Peyer's patch (tissue), 4 donors: ENCODE data around the gene CHST15. TPM values are rescaled to one million over a fixed set of nuclear protein-coding genes. Genes with fewer than 3 reads are reported as not detected.

Source experiments
- DNase-seq, 3 donors: peaks; one replicate each; pipeline ENCODE4 v3.0.0-alpha.2; 2017 to 2019
- H3K27ac ChIP-seq, 4 donors: fragments of 200-600 bp; sonication (generic); one replicate each; pipeline ENCODE4 v1.5.1; 2016 to 2019
- H3K27me3 ChIP-seq, 2 donors: fragments of 200-600 bp; sonication (generic); one replicate each; pipeline ENCODE4 v1.5.1; 2019
- H3K36me3 ChIP-seq, 3 donors: fragments of 200-600 bp; sonication (generic); one replicate each; pipeline ENCODE4 v1.5.1; 2016 to 2019
- H3K4me1 ChIP-seq, 4 donors: fragments of 200-600 bp; sonication (generic); one replicate each; pipeline ENCODE4 v1.5.1; 2016 to 2019
- H3K4me3 ChIP-seq, 4 donors: fragments of 200-600 bp; sonication (generic); 1 replicate in 3 of 4; 2 replicates in 1 of 4; pipeline ENCODE4 v1.5.1; 2016 to 2019; ENCODE audit warnings: mild to moderate bottlenecking in 1 of 4
- H3K9me3 ChIP-seq, 4 donors: fragments of 200-600 bp; sonication (generic); one replicate each; pipeline ENCODE4 v1.5.1; 2016 to 2019; ENCODE audit warnings: mild to moderate bottlenecking in 1 of 4
- POLR2A ChIP-seq, 2 donors: fragments of 450-650 bp; IDR thresholded peaks; one replicate each; pipeline ENCODE4 v1.5.1; 2017; ENCODE audit warnings: antibody characterized with exemption in 2 of 2, mild to moderate bottlenecking in 2 of 2, moderate library complexity in 2 of 2
- total RNA-seq, 4 donors: library from RNA; depleted of rRNA; stranded (reverse); fragments of >200 nt; gene quantifications; one replicate each; pipeline ENCODE4 v1.1.0, GENCODE V29; 2016
- TF ChIP-seq, protein P1 (sequence below), 6 experiments: fragments of 450-650 bp in 4 of 6; fragments of 200-600 bp in 2 of 6; sonication (generic) in 1 of 6; IDR thresholded peaks; one replicate each; pipeline ENCODE4 v1.5.1; 2017 to 2019; ENCODE audit warnings: antibody characterized with exemption in 6 of 6, mild to moderate bottlenecking in 3 of 6, moderate library complexity in 1 of 6

CHST15 gene
- total RNA-seq, 4 donors from 2014 or later, result 3.9 to 55.3 (median 10.9) TPM

DNA sequence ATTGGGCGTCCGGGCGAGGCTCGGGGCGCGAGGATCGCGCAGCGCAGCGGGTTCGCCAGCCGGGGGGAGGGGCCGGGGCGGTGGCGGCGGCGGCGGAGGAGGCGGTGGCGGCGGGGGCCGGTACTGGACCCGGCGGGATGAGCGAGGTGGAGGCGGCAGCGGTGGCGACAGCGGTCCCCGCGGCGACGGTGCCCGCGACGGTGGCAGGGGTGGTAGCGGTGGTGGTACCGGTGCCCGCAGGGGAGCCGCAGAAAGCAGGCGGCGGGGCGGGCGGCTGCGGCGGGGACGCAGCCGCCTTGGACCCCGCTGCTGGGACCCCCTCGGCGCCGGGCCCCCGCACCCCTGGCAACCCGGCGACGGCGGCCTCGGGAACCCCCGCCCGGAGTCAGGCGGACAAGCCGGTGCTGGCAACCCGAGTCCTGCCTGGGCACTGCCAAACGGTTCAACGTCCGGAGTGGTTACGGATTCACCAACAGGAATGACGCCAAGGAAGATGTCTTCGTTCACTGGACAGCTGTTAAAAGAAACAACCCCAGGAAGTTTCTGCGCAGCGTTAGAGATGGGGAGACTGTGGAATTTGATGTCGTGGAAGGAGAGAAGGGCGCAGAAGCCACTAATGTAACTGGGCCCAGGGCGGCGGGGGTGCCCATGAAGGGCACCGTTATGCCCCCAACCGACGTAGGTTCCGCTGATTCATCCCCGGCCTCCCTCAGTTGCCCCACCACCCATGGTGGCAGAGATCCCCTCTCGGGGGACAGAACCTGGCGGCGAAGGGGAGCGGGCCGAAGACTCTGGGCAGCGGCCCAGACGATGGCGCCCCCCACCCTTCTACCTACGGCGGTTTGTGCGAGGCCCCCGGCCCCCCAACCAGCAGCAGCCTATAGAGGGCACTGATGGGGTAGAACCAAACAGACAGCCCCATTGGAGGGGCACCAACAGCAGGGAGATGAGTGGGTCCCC is 101.5 kb downstream of the CHST15 start:
- TF ChIP-seq, protein P1, sequence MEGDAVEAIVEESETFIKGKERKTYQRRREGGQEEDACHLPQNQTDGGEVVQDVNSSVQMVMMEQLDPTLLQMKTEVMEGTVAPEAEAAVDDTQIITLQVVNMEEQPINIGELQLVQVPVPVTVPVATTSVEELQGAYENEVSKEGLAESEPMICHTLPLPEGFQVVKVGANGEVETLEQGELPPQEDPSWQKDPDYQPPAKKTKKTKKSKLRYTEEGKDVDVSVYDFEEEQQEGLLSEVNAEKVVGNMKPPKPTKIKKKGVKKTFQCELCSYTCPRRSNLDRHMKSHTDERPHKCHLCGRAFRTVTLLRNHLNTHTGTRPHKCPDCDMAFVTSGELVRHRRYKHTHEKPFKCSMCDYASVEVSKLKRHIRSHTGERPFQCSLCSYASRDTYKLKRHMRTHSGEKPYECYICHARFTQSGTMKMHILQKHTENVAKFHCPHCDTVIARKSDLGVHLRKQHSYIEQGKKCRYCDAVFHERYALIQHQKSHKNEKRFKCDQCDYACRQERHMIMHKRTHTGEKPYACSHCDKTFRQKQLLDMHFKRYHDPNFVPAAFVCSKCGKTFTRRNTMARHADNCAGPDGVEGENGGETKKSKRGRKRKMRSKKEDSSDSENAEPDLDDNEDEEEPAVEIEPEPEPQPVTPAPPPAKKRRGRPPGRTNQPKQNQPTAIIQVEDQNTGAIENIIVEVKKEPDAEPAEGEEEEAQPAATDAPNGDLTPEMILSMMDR (IDR thresholded peaks at IDR 0.05), result no peak
- no peak for TF ChIP-seq POLR2A (IDR thresholded peaks at IDR 0.05)
- Histone ChIP-seq H3K36me3 (no peaks in the 10 kb centered on the region), H3K27me3 (peaks cover 0 to 15% of the 10 kb centered on the region in 2 donors), H3K27ac (no peak overlapping the region), H3K4me1 (peaks cover 0 to 25% (median 9%) of the 10 kb centered on the region in 4 donors), H3K4me3 (peak overlapping the region in 2 of 4 donors; percentile 6 to 33), H3K9me3 (no peaks in the 10 kb centered on the region)
- peak in 2 of 3 donors; percentile 13 to 41 for DNase-seq

DNA sequence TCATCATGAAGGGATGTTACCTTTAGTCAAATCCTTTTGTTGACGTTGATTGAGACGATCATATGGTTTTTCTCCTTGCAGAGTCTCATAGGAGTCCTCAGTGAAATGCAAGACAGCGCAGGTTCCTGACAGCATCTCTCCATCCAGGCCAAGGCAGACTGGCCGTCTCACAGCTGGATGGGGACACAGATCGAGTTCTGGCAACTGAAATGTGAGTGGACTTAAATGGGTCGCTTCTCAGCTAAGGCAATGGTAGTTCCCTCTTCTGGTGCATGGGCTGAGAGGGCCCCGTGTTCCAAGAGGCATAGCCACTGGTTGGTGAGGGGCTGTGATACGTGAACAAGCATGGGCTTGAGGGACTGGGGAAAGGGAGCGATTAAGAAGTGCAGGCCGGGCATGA is 102.5 kb downstream of the CHST15 start:
- peaks cover 0 to 25% (median 9%) of the 10 kb centered on the region in 4 donors for H3K4me1 ChIP-seq
- TF ChIP-seq, protein P1 (IDR thresholded peaks at IDR 0.05), result no peak
- no peak for TF ChIP-seq POLR2A (IDR thresholded peaks at IDR 0.05)

DNA sequence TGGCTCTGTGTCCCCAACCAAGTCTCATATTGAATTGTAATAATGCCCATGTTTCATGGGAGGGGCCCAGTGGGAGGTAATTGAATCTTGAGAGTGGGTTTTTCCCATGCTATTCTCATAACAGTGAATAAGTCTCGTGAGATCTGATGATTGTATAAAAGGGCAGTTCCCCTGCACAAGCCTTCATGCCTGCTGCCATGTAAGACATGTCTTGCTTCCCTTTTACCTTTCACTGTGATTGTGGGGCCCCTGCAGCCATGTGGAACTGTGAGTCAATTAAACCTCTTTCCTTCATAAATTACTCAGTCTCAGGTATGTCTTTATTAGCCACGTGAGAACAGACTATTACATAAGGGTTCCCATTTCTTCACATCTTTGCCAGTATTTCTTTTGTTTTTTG is 104.7 kb downstream of the CHST15 start:
- TF ChIP-seq, protein P1 (IDR thresholded peaks at IDR 0.05), result no peak
- H3K4me1 ChIP-seq, result peaks cover 0 to 6% (median 0%) of the 10 kb centered on the region in 4 donors
- no peak overlapping the region for H3K27ac ChIP-seq
- peaks cover 0 to 13% of the 10 kb centered on the region in 2 donors for H3K27me3 ChIP-seq
- no peaks in the 10 kb centered on the region for H3K36me3 ChIP-seq
- no peaks in the 10 kb centered on the region for H3K9me3 ChIP-seq
- DNase-seq, result no peak
- H3K4me3 ChIP-seq, result no peak overlapping the region

More for the DNA sequence above, 102.5 kb downstream of the CHST15 start:
- Histone ChIP-seq H3K9me3 (no peaks in the 10 kb centered on the region), H3K36me3 (no peaks in the 10 kb centered on the region), H3K4me3 (no peak overlapping the region), H3K27ac (no peak overlapping the region), H3K27me3 (peaks cover 0 to 15% of the 10 kb centered on the region in 2 donors)
- DNase-seq, result peak in 1 of 3 donors; percentile 34

DNA sequence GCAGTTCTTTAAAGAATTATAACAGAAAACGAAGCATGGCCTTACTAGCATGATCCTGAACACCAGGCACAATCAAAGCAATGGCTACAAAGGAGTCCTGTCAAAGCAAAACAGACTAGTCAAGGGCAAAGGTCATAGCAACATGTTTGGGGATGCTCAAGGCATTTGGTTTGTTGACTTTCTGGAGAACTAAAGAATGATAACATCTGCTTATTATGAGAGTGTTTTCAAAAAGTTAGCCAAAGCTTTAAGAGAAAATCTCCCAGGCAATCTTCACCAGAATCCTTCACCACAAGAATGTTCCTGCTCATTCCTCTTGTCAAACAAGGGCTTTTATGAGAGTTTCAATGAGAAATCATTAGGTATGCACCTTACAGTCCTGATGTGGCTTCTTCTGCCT is 106.7 kb downstream of the CHST15 start:
- H3K4me3 ChIP-seq, result no peak overlapping the region
- H3K36me3 ChIP-seq, result no peaks in the 10 kb centered on the region
- TF ChIP-seq, protein P1 (IDR thresholded peaks at IDR 0.05), result no peak
- no peak for TF ChIP-seq POLR2A (IDR thresholded peaks at IDR 0.05)
- H3K9me3 ChIP-seq, result no peaks in the 10 kb centered on the region
- H3K27me3 ChIP-seq, result peaks cover 0 to 2% of the 10 kb centered on the region in 2 donors
- no peak overlapping the region for H3K27ac ChIP-seq
- H3K4me1 ChIP-seq, result peaks cover 0 to 2% (median 0%) of the 10 kb centered on the region in 4 donors
- no peak for DNase-seq

DNA sequence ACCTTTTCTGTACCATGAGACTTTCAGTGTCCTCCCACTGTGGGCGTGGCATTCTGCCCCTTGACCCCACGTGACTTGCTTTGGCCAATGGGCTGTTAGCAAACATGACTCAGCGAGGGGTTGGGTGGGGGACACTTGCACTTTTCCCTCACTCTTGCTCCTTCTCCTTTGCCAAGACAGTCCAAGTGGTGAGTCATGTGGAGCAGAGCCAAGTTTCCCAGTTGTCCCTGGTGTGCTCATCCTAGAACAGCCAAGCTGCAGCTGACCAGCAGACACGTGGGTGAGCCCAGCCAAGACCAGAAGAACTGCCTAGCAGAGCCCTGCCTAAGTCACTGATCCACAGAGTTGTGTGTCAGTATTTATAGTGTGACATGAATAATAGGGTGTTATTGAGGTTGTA is 119.0 kb downstream of the CHST15 start:
- H3K9me3 ChIP-seq, result peaks cover 0 to 9% (median 0%) of the 10 kb centered on the region in 4 donors
- TF ChIP-seq, protein P1 (IDR thresholded peaks at IDR 0.05), result no peak
- no peak for TF ChIP-seq POLR2A (IDR thresholded peaks at IDR 0.05)
- no peak overlapping the region for H3K4me3 ChIP-seq
- H3K4me1 ChIP-seq, result peaks cover 0 to 6% (median 0%) of the 10 kb centered on the region in 4 donors
- H3K27ac ChIP-seq, result no peak overlapping the region
- DNase-seq, result peak in 1 of 3 donors; percentile 65
- no peaks in the 10 kb centered on the region for H3K36me3 ChIP-seq
- H3K27me3 ChIP-seq, result peaks cover 0 to 20% of the 10 kb centered on the region in 2 donors
